Liver (tissue), 9 donors: ENCODE measurements around the gene TXK. TPM values are rescaled to one million over a fixed set of nuclear protein-coding genes. Genes with fewer than 3 reads are reported as not detected.

Source experiments
- DNase-seq: peaks from one replicate; pipeline ENCODE4 v3.0.0-alpha.2; 2017; ENCODE audit warnings: low spot score
- H3K27ac ChIP-seq, 2 donors: one replicate each; pipeline ENCODE4 v1.7.0; 2013; ENCODE audit warnings: inconsistent platforms in 2 of 2, low read length in 2 of 2, control low read depth in 1 of 2, low read depth in 1 of 2, mild to moderate bottlenecking in 1 of 2
- H3K27me3 ChIP-seq, 4 donors: one replicate each; pipeline versions ENCODE4 v1.6.1 to v1.7.0; 2013; ENCODE audit warnings: low read length in 3 of 4, inconsistent platforms in 1 of 4, mild to moderate bottlenecking in 1 of 4, moderate library complexity in 1 of 4; ENCODE audit not compliant: control insufficient read depth in 4 of 4, insufficient read depth in 4 of 4
- H3K36me3 ChIP-seq, 4 donors: one replicate each; pipeline versions ENCODE4 v1.6.1 to v1.7.0; 2013; ENCODE audit warnings: low read length in 3 of 4, mild to moderate bottlenecking in 3 of 4, low read depth in 1 of 4, moderate library complexity in 1 of 4; ENCODE audit not compliant: control insufficient read depth in 4 of 4, insufficient read depth in 3 of 4
- H3K4me1 ChIP-seq, 4 donors: one replicate each; pipeline versions ENCODE4 v1.6.1 to v1.7.0; 2013; ENCODE audit warnings: low read length in 3 of 4, mild to moderate bottlenecking in 3 of 4, moderate library complexity in 1 of 4; ENCODE audit not compliant: control insufficient read depth in 4 of 4, insufficient read depth in 4 of 4
- H3K4me3 ChIP-seq, 3 donors: one replicate each; pipeline versions ENCODE4 v1.6.1 to v1.7.0; 2013; ENCODE audit warnings: low read length in 3 of 3, control low read depth in 1 of 3, low read depth in 1 of 3, mild to moderate bottlenecking in 1 of 3
- H3K9ac ChIP-seq, 2 donors: one replicate each; pipeline ENCODE4 v1.7.0; 2013; ENCODE audit warnings: low read length in 2 of 2, mild to moderate bottlenecking in 2 of 2, moderate library complexity in 2 of 2, control low read depth in 1 of 2, low read depth in 1 of 2
- H3K9me3 ChIP-seq, 4 donors: one replicate each; pipeline versions ENCODE4 v1.6.1 to v1.7.0; 2013; ENCODE audit warnings: low read length in 3 of 4; ENCODE audit not compliant: control insufficient read depth in 4 of 4
- ATF3 ChIP-seq: IDR thresholded peaks from 2 replicates; pipeline ENCODE4 v1.6.1; 2016; ENCODE audit warnings: antibody characterized with exemption
- CTCF ChIP-seq: fragments of 150-350 bp; IDR thresholded peaks from 2 replicates; pipeline ENCODE4 v1.5.1; 2017; ENCODE audit warnings: improper control_type of control experiment, low read depth, low read length; ENCODE audit not compliant: missing input control
- FOXA1 ChIP-seq: IDR thresholded peaks from 2 replicates; pipeline ENCODE4 v1.6.1; 2016; ENCODE audit warnings: antibody characterized with exemption
- FOXA2 ChIP-seq: IDR thresholded peaks from 2 replicates; pipeline ENCODE4 v1.6.1; 2016; ENCODE audit warnings: antibody characterized with exemption
- GABPA ChIP-seq, 2 donors: IDR thresholded peaks in 1 of 2; conservative IDR thresholded peaks in 1 of 2; 2 replicates each; pipeline ENCODE4 v1.6.1; 2016; ENCODE audit warnings: antibody characterized with exemption in 2 of 2, mild to moderate bottlenecking in 1 of 2, moderate library complexity in 1 of 2
- HNF4G ChIP-seq: IDR thresholded peaks from 2 replicates; pipeline ENCODE4 v1.6.1; 2016; ENCODE audit warnings: antibody characterized with exemption
- JUND ChIP-seq, 2 donors: IDR thresholded peaks; 2 replicates each; pipeline ENCODE4 v1.6.1; 2016; ENCODE audit warnings: antibody characterized with exemption in 2 of 2
- NR2F2 ChIP-seq: IDR thresholded peaks from 2 replicates; pipeline ENCODE4 v1.6.1; 2016; ENCODE audit warnings: antibody characterized with exemption
- RAD21 ChIP-seq, 2 donors: IDR thresholded peaks; 2 replicates each; pipeline ENCODE4 v1.6.1; 2016; ENCODE audit warnings: antibody characterized with exemption in 2 of 2, mild to moderate bottlenecking in 2 of 2
- REST ChIP-seq: IDR thresholded peaks from 2 replicates; pipeline ENCODE4 v1.6.1; 2016; ENCODE audit warnings: antibody characterized with exemption, mild to moderate bottlenecking
- RXRA ChIP-seq, 2 donors: IDR thresholded peaks; 2 replicates each; pipeline ENCODE4 v1.6.1; 2017 to 2018; ENCODE audit warnings: antibody characterized with exemption in 2 of 2, mild to moderate bottlenecking in 1 of 2
- SP1 ChIP-seq: IDR thresholded peaks from 2 replicates; pipeline ENCODE4 v1.6.1; 2018; ENCODE audit warnings: antibody characterized with exemption, mild to moderate bottlenecking
- TAF1 ChIP-seq: conservative IDR thresholded peaks from 2 replicates; pipeline ENCODE4 v1.6.1; 2016; ENCODE audit warnings: antibody characterized with exemption, mild to moderate bottlenecking
- YY1 ChIP-seq: IDR thresholded peaks from 2 replicates; pipeline ENCODE4 v1.6.1; 2016; ENCODE audit warnings: antibody characterized with exemption, mild to moderate bottlenecking
- ZBTB33 ChIP-seq: IDR thresholded peaks from 2 replicates; pipeline ENCODE4 v1.6.1; 2016; ENCODE audit warnings: antibody characterized with exemption
- WGBS: extraction: QIAGEN DNeasy Blood & Tissue Kit; methylation state at CpG from one replicate; pipeline ENCODE4 v1.1.7; 2013; 5-methylcytosine and 5-hydroxymethylcytosine counted together
- polyA plus RNA-seq, 2 donors: library from polyadenylated mRNA; stranded (reverse) in 1 of 2; unstranded in 1 of 2; fragments of 200-250 nt in 1 of 2; fragments of >200 nt in 1 of 2; fragmentation: Nextera tagmentation in 1 of 2; extraction: Ambion mirVana in 1 of 2; gene quantifications; one replicate each; pipeline versions ENCODE4 v1.2.1 to v1.2.3, GENCODE V29; 2013 to 2015
- total RNA-seq, 2 donors: library from RNA; depleted of rRNA; stranded (reverse); fragments of >200 nt; gene quantifications; one replicate each; pipeline ENCODE4 v1.2.3, GENCODE V29; 2014
- donor health status: healthy.
- donor health status: healthy.
- donor health status: healthy.
- donor health status: healthy.
- donor health status: healthy.

The TXK gene
- total and polyA plus RNA-seq, 4 donors, result 0.43 to 4.9 (median 1.4) TPM

GRCh38 chr4:48129307-48130014 is 4.6 kb downstream of the TXK start:
- no peak for DNase-seq
- H3K27ac ChIP-seq, result no peak overlapping the region
- H3K4me1 ChIP-seq, result peaks cover 0 to 8% (median 4%) of the 10 kb centered on the region in 4 donors
- TF ChIP-seq REST (no peak), CTCF (no peak), ZBTB33 (no peak), HNF4G (no peak), FOXA1 (no peak), YY1 (no peak), RXRA (IDR thresholded peaks at IDR 0.05) (no peak), ATF3 (no peak), SP1 (no peak), FOXA2 (no peak), RAD21 (IDR thresholded peaks at IDR 0.05) (no peak), NR2F2 (no peak), GABPA (IDR thresholded peaks at IDR 0.05 in 1 of 2, conservative IDR thresholded peaks at IDR 0.05 in 1 of 2) (no peak), TAF1 (no peak), JUND (IDR thresholded peaks at IDR 0.05) (no peak)
- no peaks in the 10 kb centered on the region for H3K9me3 ChIP-seq
- no peak overlapping the region for H3K4me3 ChIP-seq
- no peak overlapping the region for H3K9ac ChIP-seq
- no peaks in the 10 kb centered on the region for H3K27me3 ChIP-seq
- no peaks in the 10 kb centered on the region for H3K36me3 ChIP-seq
- 57% methylated on average over 9 of the region's 9 CpGs for WGBS
